HepG2 (cell line): ENCODE data around the gene ZDHHC7. TPM values are rescaled to one million over a fixed set of nuclear protein-coding genes. Genes with fewer than 3 reads are reported as not detected.

ENCODE experiments used
- FOXJ3 ChIP-seq: sonication (generic); formaldehyde crosslinking; IDR thresholded peaks from 2 replicates; pipeline ENCODE4 v1.4.0; 2020; ENCODE audit warnings: missing genetic modification reagents, mild to moderate bottlenecking, borderline replicate concordance
- MYPOP ChIP-seq: sonication (generic); formaldehyde crosslinking; IDR thresholded peaks from 2 replicates; pipeline ENCODE4 v1.8.1; 2023; ENCODE audit warnings: mild to moderate bottlenecking, moderate library complexity, missing genetic modification reagents
- NONO ChIP-seq, 2 experiments: fragments of 450-650 bp in 1 of 2; sonication (generic) in 1 of 2; formaldehyde crosslinking in 1 of 2; IDR thresholded peaks in 1 of 2; conservative IDR thresholded peaks in 1 of 2; 2 replicates each; pipeline versions ENCODE4 v1.6.1 to v1.8.0; 2017 to 2022; ENCODE audit warnings: mild to moderate bottlenecking in 1 of 2, missing genetic modification reagents in 1 of 2, moderate library complexity in 1 of 2
- POLR2A ChIP-seq, 2 experiments: IDR thresholded peaks; 2 replicates each; pipeline ENCODE4 v1.6.1; 2011; ENCODE audit warnings: low read depth in 2 of 2, low read length in 2 of 2, mild to moderate bottlenecking in 1 of 2, moderate library complexity in 1 of 2; ENCODE audit not compliant: insufficient read depth in 1 of 2
- REL ChIP-seq: sonication (generic); formaldehyde crosslinking; conservative IDR thresholded peaks from 2 replicates; pipeline ENCODE4 v1.8.0; 2022; ENCODE audit warnings: mild to moderate bottlenecking, missing genetic modification reagents, moderate library complexity
- SRF ChIP-seq: IDR thresholded peaks from 2 replicates; pipeline ENCODE4 v1.6.1; 2011; ENCODE audit warnings: mild to moderate bottlenecking, low read depth, low read length, moderate library complexity
- TBP ChIP-seq: sonication (generic); formaldehyde crosslinking; IDR thresholded peaks from 2 replicates; pipeline ENCODE4 v1.5.0; 2020; ENCODE audit warnings: missing genetic modification reagents
- ZBTB3 ChIP-seq: sonication (generic); formaldehyde crosslinking; IDR thresholded peaks from 2 replicates; pipeline ENCODE4 v1.4.0; 2020; ENCODE audit warnings: low read depth, mild to moderate bottlenecking, moderate library complexity, missing genetic modification reagents, borderline replicate concordance
- ZHX2 ChIP-seq, 2 experiments: sonication (generic) in 1 of 2; formaldehyde crosslinking in 1 of 2; IDR thresholded peaks; 2 replicates each; pipeline versions ENCODE4 v1.6.1 to v1.9.0; 2014 to 2022; ENCODE audit warnings: antibody characterized with exemption in 1 of 2, borderline replicate concordance in 1 of 2, inconsistent platforms in 1 of 2, low read depth in 1 of 2, missing genetic modification reagents in 1 of 2
- ZKSCAN5 ChIP-seq: sonication (generic); formaldehyde crosslinking; IDR thresholded peaks from 2 replicates; pipeline ENCODE4 v1.5.1; 2020; ENCODE audit warnings: mild to moderate bottlenecking, missing genetic modification reagents
- ZKSCAN8 ChIP-seq: IDR thresholded peaks from 2 replicates; pipeline ENCODE4 v1.6.1; 2016; ENCODE audit warnings: borderline replicate concordance, missing genetic modification reagents, missing compliant biosample characterization
- ZNF10 ChIP-seq: sonication (generic); formaldehyde crosslinking; IDR thresholded peaks from 2 replicates; pipeline ENCODE4 v1.4.0; 2020; ENCODE audit warnings: mild to moderate bottlenecking, low read depth, missing genetic modification reagents, borderline replicate concordance
- ZNF225 ChIP-seq: sonication (generic); formaldehyde crosslinking; IDR thresholded peaks from 2 replicates; pipeline ENCODE4 v1.4.0; 2020; ENCODE audit warnings: mild to moderate bottlenecking, missing genetic modification reagents
- ZNF841 ChIP-seq: sonication (generic); formaldehyde crosslinking; IDR thresholded peaks from 2 replicates; pipeline ENCODE4 v1.8.1; 2023; ENCODE audit warnings: missing genetic modification reagents, borderline replicate concordance
- polyA plus RNA-seq, 8 experiments: library from polyadenylated mRNA; depleted of rRNA in 3 of 8; stranded (reverse) in 7 of 8; unstranded in 1 of 8; fragments of >200 nt; fragmentation: Illumina TruSeq in 4 of 8; extraction: Trizol in 4 of 8; gene quantifications; 2 replicates each; pipeline versions ENCODE4 v1.2.1 to v1.2.3, GENCODE V29; 2011 to 2016; ENCODE audit warnings: low read depth in 4 of 8, missing spikeins in 1 of 8, mixed read lengths in 1 of 8; ENCODE audit not compliant: insufficient read depth in 1 of 8
- total RNA-seq, 5 experiments: library from RNA; depleted of rRNA; stranded (reverse); fragments of >200 nt; fragmentation: Illumina TruSeq; extraction: Trizol; gene quantifications; 2 replicates each; pipeline ENCODE4 v1.2.3, GENCODE V29; 2016; ENCODE audit warnings: low read depth in 1 of 5
- TF ChIP-seq, protein P1 (sequence below): sonication (generic); formaldehyde crosslinking; IDR thresholded peaks from 2 replicates; pipeline ENCODE4 v1.5.0; 2020; ENCODE audit warnings: mild to moderate bottlenecking, missing genetic modification reagents, borderline replicate concordance
- TF ChIP-seq, protein P2 (sequence below): sonication (generic); formaldehyde crosslinking; IDR thresholded peaks from 2 replicates; pipeline ENCODE4 v1.4.0; 2020; ENCODE audit warnings: mild to moderate bottlenecking, missing genetic modification reagents
- TF ChIP-seq, protein P3 (sequence below): sonication (generic); formaldehyde crosslinking; IDR thresholded peaks from 2 replicates; pipeline ENCODE4 v1.8.0; 2022; ENCODE audit warnings: missing genetic modification reagents, low read depth, mild to moderate bottlenecking, borderline replicate concordance

ZDHHC7 gene
- total and polyA plus RNA-seq, 2 of the 13 experiments (the other 11 are each of a cell fraction or from before 2014, with no cell fraction given), result 46.8 to 67.6 TPM

DNA sequence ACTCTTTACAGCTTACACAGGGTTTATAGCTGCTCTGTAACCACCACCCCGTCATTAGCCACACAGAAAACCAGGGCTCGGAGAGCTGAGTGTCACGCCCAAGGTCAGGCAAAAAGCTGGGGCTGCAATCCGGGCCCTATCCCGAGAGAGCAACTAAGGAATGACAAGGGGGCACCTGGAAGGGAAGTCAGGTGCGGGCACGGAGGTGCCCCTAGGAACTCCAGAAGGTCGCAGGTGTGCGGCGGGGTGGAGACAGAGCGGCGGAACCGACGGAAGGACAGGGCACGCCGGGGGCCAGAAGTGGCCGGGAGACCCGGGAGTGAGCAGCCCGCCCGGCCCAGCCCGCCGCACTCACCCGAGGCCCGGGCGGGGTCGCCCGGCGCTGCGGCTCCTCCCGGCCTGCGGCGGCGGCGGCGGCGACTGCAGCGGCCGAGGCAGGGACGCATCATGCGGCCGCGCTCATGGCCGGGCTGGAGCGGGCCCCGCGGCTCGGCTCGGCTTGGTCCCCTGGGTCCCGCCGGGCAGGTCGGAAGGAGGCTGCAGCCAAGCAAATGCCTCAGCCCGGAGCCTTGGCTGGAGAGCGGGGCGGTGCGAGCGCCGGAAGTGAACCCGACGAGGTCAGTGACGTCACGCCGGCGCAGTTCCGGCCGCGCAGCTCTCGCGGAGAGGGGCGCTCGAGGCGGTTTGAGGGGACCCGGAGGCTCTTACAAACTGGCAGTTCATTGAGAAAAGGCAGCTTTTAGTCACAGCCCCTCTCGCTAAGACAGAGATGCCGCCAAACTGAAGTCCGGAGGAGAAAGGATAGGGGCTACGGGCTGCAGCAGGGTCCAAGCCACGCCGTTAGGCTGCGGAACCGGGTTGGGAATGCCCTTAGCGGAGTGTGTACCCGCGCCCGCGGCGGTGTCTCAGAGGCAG, at the start of gene ZDHHC7 (continued):
- TF ChIP-seq MYPOP (CRISPR knock-in tag) (no peak; the same call in none of the 2 replicates), POLR2A (IDR thresholded peaks at IDR 0.05; ENCODE audit: insufficient read depth in 1 of 2, low read depth in 2 of 2, low read length in 2 of 2) (peak; percentile 91 to 93; a peak in 3 of 4 replicates), ZNF841 (0 out of 2 replicates have a peak, but pooled peaks have one; percentile 23), ZKSCAN5 (CRISPR knock-in tag) (no peak), ZNF10 (CRISPR knock-in tag) (no peak), ZBTB3 (CRISPR knock-in tag) (no peak), ZKSCAN8 (CRISPR knock-in tag) (peak; percentile 71; the same call in 1 of the 2 replicates), FOXJ3 (no peak), ZNF225 (CRISPR knock-in tag) (peak; percentile 60), TBP (CRISPR knock-in tag) (0 out of 2 replicates have a peak, but pooled peaks have one; percentile 25), SRF (no peak), ZHX2 (IDR thresholded peaks at IDR 0.05; ENCODE audit: low read depth) (peak; percentile 95), ZHX2 (CRISPR knock-in tag; IDR thresholded peaks at IDR 0.05; ENCODE audit: borderline replicate concordance) (no peak; the same call in 1 of the 2 replicates), REL (CRISPR knock-in tag) (peak; percentile 67; the same call in 1 of the 2 replicates), NONO (IDR thresholded peaks at IDR 0.05) (no peak), NONO (CRISPR knock-in tag; conservative IDR thresholded peaks at IDR 0.05) (peak; percentile 74)
- TF ChIP-seq, protein P1, sequence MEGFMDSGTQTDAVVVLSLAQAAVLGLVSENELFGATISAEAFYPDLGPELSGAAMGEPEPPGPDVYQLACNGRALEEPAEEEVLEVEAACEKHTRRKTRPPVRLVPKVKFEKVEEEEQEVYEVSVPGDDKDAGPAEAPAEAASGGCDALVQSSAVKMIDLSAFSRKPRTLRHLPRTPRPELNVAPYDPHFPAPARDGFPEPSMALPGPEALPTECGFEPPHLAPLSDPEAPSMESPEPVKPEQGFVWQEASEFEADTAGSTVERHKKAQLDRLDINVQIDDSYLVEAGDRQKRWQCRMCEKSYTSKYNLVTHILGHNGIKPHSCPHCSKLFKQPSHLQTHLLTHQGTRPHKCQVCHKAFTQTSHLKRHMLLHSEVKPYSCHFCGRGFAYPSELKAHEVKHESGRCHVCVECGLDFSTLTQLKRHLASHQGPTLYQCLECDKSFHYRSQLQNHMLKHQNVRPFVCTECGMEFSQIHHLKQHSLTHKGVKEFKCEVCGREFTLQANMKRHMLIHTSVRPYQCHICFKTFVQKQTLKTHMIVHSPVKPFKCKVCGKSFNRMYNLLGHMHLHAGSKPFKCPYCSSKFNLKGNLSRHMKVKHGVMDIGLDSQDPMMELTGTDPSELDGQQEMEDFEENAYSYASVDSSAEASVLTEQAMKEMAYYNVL (CRISPR knock-in tag), result peak; percentile 86; the same call in 1 of the 2 replicates
- TF ChIP-seq, protein P2, sequence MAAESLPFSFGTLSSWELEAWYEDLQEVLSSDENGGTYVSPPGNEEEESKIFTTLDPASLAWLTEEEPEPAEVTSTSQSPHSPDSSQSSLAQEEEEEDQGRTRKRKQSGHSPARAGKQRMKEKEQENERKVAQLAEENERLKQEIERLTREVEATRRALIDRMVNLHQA (CRISPR knock-in tag), result no peak
- TF ChIP-seq, protein P3, sequence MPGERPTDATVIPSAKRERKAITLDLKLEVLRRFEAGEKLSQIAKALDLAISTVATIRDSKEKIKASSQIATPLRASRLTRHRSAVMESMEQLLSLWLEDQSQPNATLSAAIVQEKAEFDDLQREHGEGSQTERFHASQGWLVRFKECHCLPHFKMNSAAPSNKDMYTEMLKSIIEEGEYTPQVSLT (CRISPR knock-in tag), result no peak
